Amniotic stem cell (primary cell): ENCODE data around the gene AHDC1.
"Not testable (repeated sequence)": the region's sequence is repeated elsewhere in the genome, so short reads cannot be mapped to it uniquely, and the experiment has no call there.

ENCODE experiments used
- DNase-seq: peaks from one replicate; lab custom pipeline; 2025; lab: John Stamatoyannopoulos, UW

AHDC1 gene

DNA sequence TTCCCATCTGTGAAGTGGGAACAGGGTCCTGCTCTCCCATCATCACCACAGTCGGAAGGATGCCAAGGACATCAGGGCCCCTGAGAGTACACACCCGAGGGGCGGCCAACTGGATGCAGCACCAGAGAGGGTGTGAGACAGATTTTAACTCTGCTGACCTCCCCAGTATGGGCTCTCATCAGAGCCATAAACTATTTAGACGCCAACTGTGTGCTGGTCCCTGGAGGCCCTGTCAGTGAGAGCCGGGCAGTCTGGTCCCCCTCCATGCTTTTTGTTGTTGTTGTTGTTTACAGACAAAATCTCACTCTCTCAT is 29.3 kb upstream of the AHDC1 start:
- no peak for DNase-seq

DNA sequence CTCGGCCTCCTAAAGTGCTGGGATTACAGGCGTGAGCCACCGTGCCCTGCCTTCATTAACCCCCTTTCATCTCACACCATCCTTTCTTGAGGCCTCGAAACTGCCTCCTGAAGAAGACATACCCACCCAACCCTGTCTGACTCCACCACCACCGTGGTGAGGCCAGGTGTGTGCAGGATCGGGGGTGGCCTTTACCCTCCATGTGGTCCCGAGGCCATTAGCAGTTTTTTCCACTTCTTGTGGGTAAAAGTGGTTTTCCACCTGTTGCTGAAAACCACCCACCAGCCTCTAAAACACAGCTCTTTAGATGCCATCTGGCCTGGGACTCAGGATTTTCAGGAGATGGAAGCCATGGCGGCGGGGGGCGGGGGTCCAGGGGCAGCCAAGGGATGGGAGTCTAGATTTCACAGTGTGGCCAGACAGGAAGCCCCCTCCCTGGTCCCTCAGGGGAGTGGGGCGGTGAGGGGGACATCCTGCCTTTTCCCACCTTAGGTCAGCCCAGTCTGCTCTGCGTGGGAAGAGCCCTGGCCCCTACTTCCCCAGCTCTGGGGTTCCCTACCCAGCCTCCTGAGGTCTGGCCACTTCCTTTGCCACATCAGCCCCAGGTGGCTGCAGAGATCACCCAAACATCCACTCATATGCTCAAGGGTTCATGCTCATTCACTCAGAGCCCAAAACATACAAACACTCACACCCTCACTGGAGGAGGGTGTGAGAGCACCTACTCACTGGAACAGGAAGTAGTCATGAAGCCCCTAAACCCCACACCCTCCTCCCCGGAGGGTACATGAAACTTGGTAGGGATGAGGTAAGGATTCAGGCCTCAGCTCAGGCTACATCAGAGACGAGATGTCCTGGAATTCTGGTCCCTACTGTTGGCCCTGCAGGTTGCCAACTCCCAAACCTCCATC is 28.7 kb upstream of the AHDC1 start:
- DNase-seq, result no peak

DNA sequence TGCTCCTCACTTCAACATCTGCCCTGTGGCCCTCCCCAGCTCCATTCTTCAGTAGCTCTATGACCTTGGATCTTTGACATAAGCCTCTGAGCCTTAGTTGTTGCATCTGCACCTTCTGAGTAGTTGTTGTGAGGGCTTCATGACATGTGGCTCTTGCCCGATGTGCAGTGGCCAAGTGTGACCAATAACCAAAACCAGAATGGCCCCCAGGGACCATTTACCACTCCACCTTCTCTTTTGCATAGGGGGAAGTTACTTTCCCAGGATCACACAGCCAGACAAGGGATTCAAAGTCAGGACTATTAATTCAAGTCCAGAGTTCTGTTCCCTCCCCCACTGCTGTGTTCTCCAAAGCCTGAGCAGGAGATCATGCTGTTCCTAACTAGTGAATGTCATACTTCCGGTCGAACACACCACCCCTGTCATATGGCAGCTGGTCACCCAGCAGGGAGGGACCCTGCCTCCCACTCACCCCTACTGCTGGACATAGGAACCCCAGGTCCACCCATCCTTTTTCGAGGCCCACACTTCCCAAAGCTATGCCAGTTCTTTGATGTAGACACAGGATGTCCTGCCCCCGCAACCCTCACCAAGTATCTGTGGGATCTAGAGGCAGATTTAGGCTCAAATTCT is 27.0 kb upstream of the AHDC1 start:
- no peak for DNase-seq

DNA sequence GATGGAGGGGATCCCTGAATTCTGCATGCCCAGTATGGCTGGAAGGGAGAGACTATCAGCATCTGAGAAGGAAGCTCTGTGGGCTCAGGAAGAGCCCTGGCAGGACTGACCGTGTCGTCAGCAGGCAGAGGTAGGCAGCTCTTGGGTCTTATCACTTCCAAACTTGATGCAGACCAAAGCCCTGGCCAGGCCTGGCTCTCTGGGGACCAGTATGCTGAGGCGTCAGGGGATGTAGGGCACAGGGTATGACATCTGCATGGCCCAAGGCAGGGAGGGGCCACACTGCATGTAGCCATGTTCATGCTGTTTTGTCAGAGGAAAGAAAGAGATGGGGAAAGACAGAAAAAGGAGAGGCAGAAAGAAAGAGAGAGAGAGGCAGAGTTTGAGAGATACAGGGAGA is 24.8 kb upstream of the AHDC1 start:
- DNase-seq, result no peak

DNA sequence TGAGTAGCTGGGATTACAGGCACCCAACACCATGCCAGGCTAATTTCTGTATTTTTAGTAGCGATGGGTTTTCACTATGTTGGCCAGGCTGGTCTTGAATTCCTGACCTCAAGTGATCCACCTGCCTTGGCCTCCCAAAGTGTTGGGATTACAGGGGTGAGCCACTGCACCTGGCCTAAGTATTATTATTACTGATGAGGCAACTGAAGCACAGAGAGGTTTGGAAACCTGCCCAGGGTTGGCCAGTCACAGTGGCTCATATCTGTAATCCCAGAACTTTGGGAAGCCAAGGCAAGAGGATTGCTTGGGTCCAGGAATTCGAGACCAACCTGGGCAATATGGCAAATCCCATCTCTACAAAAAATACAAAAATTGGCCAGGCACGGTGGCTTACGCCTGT is 23.8 kb upstream of the AHDC1 start:
- DNase-seq, result not testable (repeated sequence)

DNA sequence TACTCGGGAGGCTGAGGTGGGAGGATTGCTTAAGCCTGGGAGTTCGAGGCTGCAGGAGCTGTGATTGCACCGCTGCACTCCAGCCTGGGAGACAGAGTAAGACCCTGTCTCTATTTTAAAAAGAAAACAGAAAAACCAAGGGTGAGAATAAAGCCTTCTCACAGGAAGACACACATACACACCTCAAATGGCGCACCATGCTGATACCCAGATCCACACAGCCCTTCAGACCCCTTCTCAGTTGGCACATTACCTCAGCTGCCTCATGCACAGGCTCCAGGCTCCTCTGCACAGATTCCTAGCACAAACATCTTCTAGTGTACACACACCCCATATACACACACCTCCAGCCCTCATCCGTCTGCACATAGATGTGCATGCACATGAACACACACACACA is 23.1 kb upstream of the AHDC1 start:
- no peak for DNase-seq

DNA sequence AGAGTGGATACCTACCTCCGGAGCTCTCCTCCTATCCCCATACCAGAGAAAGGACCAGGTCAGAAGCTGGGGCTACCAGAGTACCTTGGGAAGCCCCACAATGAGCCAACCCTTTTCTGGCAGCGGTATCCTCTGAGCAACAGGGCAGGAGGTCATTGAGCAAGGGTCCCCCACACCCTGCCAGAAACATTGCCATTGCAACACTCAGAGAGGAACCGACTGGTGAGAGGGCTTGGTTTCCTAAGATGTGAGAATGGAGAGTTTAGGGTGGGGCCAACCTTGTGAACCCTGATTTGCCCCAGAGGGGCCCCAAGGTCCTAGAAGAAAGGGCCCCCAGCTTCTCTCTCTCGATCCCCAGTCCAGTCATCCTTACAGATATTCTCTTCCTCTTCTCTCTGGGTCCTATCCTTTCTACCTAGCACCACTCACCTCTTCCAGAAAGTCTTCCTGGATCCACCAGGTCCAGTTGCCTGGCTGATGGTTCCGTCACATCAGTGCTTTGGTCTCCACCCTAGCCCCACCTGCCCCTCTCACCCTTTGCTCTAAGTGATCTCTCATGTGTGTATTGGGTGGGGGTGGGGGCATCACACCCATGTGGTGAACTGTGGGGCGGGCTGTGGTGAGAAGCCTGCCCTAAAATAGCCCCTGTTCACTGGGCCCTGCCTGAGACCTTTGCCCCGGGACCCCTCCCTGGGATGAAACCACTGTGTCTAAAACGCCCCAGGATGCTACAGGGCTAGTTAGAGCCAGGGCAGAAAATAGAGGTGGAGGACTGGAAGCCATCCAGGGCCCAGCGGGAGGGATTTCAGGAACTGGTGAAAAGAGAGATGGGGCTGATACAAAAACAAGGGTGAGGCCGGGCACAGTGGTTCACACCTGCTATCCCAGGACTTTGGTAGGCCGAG is 22.3 kb upstream of the AHDC1 start:
- DNase-seq, result no peak

DNA sequence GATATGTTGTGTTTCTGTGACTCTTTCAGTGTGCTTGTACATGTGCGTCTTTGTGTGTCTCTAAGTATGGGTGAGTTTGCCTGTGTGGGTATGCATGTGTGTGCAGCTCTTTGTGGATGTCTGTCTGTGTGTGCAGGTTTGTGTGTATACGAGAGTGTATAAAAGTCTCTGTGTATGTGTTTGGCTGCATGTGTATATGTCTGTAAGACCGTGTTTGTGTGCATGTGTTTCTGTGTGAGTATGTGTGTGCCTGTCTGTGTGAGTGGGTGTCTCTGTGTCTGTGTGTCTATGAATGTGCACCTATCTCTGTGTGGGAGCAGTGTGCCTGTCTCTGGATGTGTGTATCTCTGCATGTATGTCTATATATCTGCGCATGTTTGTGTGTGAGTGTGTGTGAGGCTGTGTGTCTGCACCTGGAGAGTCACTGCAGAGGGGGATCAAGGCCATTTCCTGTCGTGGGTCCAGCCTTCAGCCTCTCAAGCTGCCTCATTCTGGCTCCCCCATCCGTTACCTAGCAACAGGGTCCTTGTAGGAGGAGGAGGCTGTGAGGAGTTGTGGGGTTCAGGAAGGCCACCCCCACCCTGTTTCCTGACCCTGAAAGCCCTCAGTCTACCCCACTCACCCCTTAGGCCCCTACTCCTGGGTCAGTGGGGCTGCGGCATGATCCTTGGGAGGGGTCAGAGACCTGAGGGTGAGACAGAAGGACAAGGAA is 20.7 kb upstream of the AHDC1 start:
- DNase-seq, result no peak

DNA sequence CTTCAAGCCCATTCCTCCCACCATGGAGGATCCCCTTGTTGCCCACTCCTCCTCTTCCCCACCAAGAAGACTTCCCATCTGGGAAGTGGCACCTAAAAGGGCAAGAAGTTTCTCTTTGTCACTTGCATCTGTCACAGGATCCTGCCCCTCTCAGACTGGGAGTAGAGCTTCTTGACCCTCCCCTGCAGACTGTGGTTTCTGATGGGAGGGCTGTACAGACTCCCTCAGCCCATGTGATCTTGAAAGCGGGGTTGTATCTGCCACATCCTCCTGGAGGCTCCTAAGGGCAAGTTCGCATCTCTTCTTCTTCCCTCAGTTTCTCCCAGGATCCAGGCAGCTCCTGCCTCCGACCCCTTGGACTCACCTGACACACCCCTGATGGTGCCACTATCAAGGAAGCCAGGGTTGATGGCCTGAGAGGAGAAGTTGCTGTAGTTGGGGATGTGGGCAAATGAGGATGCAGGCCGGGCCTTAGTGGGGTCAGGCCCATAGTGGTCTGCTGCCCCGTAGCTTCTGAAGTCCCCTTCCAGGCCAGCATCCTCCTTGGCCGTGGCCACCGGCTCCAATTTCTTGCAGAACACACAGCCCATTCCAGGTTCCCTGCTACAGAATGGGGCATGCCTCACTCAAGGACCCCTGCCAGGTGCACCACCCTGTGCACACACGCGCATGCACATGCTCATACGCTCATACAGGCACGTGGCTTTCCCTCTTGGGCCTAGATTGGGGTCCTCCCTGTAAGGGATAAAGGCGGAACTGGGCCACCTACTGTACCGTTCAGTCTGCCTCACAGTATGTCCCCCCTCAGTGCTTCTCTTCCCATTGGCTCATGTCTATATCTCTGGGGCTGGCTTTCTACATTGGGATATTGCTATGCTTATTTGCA is 19.6 kb upstream of the AHDC1 start:
- DNase-seq, result no peak

DNA sequence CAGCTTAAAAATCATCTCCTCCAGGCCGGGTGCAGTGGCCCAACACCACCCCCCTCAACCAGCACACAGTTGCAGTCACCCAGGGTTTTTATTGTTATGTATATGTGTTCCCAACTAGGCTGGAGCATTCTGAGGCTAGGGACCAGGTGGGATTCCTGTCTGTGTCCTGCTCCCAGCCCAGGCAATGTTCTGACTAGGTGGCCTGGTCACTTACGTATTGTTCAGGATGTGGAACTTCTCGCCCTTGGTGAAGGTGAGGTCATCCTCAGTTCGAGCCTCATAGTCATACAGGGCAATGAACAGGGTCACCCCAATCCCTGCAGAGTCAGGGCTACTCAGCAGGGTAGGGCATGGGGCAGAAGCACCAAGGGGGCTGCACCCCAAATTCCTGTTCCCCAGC is 18.9 kb upstream of the AHDC1 start:
- DNase-seq, result no peak

DNA sequence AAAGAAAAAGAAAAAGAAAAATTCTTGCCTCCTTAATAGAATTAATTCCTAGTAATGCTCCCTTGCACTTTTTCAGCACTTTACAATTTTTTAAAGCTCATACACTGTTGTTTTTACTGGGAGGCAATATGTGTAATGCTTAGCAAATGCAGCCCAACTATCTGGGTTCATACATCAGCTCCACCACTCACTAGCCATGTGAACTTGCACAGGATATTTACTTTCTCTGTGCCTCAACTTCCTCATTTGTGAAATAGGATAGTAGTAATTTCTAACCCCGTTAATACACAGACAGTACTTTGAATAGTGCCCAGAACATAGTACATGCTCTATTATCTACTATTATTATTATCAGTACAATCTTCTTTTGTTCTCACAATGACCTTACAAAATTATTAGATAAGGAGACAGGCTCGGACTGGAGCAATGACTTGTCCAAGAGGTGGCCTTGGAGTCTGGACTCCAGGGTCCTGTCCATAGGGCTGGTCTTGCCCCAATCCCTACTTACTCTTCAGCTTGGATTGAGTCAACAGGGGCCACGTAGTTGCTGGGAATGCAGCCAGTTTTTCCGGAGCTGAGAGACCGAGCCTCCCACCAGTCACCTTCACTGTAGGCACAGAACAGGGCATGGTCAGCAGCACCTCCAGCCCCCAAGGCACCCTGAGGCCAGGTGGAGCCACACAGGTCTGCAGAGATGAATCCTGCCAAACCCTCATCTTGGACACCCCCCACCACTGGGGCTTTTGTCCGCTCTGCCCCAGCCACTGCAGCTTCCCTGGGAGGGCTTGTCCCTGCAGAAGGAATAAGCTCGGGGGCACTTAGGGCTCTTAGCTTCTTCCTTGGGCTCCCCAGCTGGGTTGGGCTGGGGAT is 17.3 kb upstream of the AHDC1 start:
- no peak for DNase-seq

DNA sequence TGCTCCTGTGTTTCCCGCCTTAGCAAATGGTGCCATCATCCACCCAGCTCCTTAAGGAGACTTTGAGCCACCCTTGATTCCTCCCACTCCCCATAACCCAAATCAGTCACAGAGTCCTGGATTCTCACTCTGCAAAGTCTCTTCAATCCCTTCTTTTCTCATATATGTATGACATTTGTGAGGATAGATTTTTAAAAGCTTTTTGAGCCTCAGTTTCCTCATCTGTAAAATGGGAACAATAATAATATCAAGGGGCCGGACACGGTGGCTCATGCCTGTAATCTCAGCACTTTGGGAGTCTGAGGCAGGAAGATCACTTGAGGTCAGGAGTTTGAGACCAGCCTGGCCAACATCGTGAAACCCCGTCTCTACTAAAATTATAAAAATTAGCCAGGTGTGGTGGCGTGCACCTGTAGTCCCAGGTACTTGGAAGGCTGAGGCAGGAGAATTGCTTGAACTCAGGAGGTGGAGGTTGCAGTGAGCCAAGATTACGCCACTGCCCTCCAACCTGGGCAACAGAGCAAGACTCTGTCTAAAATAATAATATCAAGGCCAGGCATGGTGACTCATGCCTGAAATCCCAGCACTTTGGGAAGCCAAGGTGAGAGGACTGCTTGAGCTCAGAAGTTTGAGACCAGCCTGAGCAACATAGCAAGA is 16.0 kb upstream of the AHDC1 start:
- not testable (repeated sequence) for DNase-seq

DNA sequence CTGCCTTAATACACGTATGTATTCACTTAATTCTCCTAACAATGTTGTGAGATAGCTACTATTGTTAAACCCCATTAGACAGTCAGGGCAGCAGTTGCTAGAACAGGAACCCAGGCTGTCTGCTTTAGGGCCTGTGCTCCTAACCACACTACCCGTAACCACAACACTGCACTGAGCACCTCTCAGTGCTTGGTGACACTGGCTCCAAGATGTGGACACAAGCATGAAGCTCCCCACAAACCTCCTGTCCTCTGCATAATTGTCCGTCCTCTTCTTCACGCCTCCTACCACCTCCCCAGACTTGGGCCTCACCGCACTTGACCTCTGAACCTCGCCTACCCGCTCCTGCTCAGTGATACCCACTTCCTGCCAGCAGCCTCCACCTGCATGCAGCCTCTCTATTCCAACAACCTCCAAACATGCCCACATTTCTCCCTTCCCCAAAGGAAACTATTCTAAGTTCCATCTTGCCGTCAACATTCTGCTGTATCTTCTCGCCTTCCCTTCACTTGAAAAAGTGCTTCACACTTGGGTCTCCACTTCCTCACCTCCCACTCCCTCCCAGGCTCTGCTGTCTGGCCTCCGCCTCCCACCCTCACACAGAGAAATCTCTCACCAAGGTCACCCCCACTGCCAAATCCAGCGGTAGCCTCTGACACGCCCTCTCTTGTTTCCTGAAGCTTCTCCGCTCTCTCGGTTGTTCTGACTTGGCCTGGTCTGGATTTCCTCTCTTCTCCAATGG is 14.6 kb upstream of the AHDC1 start:
- DNase-seq, result no peak

DNA sequence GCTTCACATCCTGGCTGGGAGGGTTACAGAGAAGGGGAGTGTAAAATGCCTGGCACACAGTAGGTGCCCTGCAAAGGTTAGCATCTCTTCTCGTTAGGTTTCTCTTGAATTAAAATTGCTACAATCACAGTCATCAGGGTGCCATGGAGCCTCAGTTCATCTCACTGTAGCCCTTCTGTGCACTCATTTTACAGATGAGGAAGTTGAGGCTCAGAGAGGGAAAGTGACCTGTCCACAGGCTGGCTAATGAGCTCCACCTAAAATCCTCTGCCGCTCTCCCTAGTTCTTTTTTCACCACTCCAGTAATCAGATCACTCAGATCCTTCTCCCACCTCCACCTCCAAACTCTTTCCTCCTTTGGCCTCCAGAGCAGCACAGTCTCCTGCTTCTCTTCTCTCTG is 13.5 kb upstream of the AHDC1 start:
- no peak for DNase-seq

DNA sequence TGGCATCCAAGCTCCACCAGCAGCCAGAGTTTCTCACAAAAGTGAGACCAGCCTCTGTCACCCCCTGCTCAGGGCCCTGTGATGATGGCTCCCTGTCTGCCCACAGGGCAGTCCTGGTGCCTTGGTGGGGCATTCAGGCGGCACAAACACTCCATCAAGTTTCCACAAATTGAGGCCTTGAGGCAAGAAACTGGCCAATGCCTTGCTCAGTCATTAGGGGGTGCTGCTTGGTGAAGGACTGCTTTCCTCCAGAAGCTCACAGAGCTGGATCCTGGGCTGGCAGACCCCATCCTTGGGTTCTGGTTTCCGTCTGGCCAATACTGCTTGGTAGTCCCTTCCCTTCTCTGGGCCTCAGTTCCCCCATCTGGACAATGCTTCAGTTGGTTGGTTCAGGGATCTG is 12.5 kb upstream of the AHDC1 start:
- DNase-seq, result no peak

DNA sequence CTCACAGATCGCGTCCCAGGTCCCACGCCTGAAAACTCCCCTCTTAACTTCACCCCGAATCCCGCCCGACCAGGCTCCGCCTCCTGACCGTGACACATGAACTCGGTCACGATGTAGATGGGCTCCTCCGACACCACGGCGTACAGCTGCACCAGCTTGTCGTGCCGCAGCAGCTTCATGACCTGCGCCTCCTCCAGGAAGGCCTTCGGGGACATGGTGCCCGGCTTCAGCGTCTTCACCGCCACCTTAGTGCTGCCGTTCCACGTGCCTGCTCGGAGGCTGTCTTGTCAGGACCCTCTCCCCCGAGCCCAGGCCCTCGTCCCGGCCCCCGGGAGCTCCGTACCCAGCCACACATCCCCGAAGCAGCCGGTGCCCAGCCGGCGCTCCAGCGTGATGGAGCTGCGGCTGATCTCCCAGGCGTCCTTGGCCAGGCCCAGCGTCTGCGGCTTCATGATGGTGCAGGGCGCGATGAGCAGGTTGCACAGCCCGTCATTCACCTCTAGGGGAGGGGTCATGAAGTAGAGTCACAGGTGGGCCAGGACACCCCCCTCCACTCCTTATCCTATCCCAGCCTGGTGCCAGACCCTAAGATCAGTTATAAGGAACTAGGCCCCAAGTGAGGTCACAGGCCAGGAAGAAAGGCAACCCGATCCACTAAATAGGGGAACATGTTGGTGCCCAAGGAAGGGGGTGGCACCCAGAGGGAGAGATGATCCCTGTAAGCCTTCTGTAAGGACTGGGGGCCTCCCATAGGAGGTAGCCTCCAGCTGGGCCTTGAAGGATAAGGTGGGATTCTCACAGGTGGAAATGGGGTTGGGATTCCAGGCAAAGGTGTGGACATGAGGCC is 11.6 kb upstream of the AHDC1 start:
- no peak for DNase-seq

DNA sequence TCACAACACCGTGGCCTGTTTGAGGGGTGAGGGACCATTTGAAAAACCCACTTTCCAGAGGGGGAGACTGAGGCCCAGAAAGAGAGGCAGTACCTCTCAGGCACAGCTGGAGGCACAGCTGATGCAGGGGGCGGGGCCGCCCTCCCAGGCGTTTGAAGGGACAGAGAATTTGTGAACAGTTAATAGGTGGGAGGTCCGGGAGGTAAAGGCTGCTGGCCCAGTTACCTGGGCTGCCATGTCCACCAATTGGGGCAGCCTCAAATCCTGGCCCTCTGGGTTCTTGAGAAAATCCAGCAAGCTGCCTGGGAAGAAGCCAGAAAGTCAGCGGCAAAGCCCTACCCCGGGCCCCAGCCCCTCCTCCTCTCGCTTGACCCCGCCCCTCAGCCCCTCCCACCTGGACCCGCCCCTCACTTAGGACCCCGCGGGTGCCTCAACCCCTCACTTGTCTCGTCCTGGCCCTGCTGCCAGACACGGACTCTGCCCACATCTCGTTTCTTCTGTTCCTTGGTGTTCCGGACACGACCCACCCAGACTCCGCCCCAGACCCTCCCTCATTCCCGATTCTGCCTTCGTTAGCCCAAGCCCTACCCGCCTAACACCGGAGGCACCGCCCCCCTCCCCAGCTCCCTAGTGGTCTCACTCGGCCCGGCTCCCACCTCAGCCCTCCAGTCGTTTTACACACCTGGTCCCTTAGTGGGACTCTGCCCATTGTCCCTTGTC is 10.8 kb upstream of the AHDC1 start:
- DNase-seq, result no peak
